HG03575 (cell line): Measurements from ENCODE around the gene DNAH8.

Experiments used
- ATAC-seq: cut with Tn5 transposase; IDR thresholded peaks from one replicate; pipeline ENCODE4 v1.9.1; 2021; ENCODE audit not compliant: unreplicated experiment, insufficient number of reproducible peaks, low FRiP score; ENCODE audit errors: extremely low read depth

The DNAH8 gene

GRCh38 chr6:38976801-38977500 is 261.8 kb downstream of the DNAH8 start:
- no peak for ATAC-seq

GRCh38 chr6:38978139-38978704 is 263.1 kb downstream of the DNAH8 start:
- no peak for ATAC-seq

GRCh38 chr6:38982470-38982869 is 267.4 kb downstream of the DNAH8 start:
- ATAC-seq: no peak

GRCh38 chr6:38984723-38985122 is 269.6 kb downstream of the DNAH8 start:
- no peak for ATAC-seq

- ATAC-seq: no peak
These were observed 270.7 kb downstream of the DNAH8 start for GRCh38 chr6:38985839-38986238.

GRCh38 chr6:38987503-38987902 is 272.4 kb downstream of the DNAH8 start:
- no peak for ATAC-seq

- ATAC-seq: no peak
These were observed 273.8 kb downstream of the DNAH8 start for GRCh38 chr6:38988736-38989449.

- no peak for ATAC-seq
These were observed 275.4 kb downstream of the DNAH8 start for GRCh38 chr6:38990475-38990874.

- ATAC-seq: no peak
These were observed 281.6 kb downstream of the DNAH8 start for GRCh38 chr6:38996676-38997075.

- ATAC-seq: no peak
These were observed 282.1 kb downstream of the DNAH8 start for GRCh38 chr6:38997128-38997761.

GRCh38 chr6:39003072-39003471 is 288.0 kb downstream of the DNAH8 start:
- no peak for ATAC-seq

- ATAC-seq: no peak
These were observed 288.4 kb downstream of the DNAH8 start for GRCh38 chr6:39003492-39003891.

- ATAC-seq: no peak
These were observed 289.7 kb downstream of the DNAH8 start for GRCh38 chr6:39004801-39005200.

- no peak for ATAC-seq
These were observed 290.7 kb downstream of the DNAH8 start for GRCh38 chr6:39005774-39006173.

GRCh38 chr6:39007575-39007974 is 292.5 kb downstream of the DNAH8 start:
- no peak for ATAC-seq

- no peak for ATAC-seq
These were observed 293.6 kb downstream of the DNAH8 start for GRCh38 chr6:39008737-39009136.

- no peak for ATAC-seq
These were observed 294.4 kb downstream of the DNAH8 start for GRCh38 chr6:39009476-39009875.

GRCh38 chr6:39016839-39017546 is 301.9 kb downstream of the DNAH8 start:
- ATAC-seq: no peak

GRCh38 chr6:39017547-39017880 is 302.4 kb downstream of the DNAH8 start:
- no peak for ATAC-seq
